Measurements from ENCODE around the gene NTM.

The NTM gene

GRCh38 chr11:131618201-131618600 is 247.8 kb downstream of the NTM start:
- H3K36me3 ChIP-seq (ENCODE audit: low read depth), result no peaks in the 10 kb centered on the region
- no peak for ATAC-seq (ENCODE audit: low read depth)
- H3K27ac ChIP-seq (ENCODE audit: poor library complexity, severe bottlenecking), result no peak overlapping the region
- TF ChIP-seq CTCF (IDR thresholded peaks at IDR 0.05; ENCODE audit: poor library complexity, severe bottlenecking), result no peak
- no peak for DNase-seq (ENCODE audit: low spot score)
- peaks cover 4% of the 10 kb centered on the region for H3K27me3 ChIP-seq (ENCODE audit: insufficient read depth, poor library complexity, severe bottlenecking)
- H3K9me3 ChIP-seq (ENCODE audit: severe bottlenecking), result no peaks in the 10 kb centered on the region
- no peaks in the 10 kb centered on the region for H3K4me1 ChIP-seq (ENCODE audit: insufficient read depth, poor library complexity, severe bottlenecking)
- H3K4me3 ChIP-seq (ENCODE audit: severe bottlenecking), result no peak overlapping the region

GRCh38 chr11:131622193-131622592 is 251.8 kb downstream of the NTM start:
- Histone ChIP-seq H3K27me3 (ENCODE audit: insufficient read depth, poor library complexity, severe bottlenecking) (peaks cover 11% of the 10 kb centered on the region), H3K27ac (ENCODE audit: poor library complexity, severe bottlenecking) (no peak overlapping the region), H3K9me3 (ENCODE audit: severe bottlenecking) (no peaks in the 10 kb centered on the region), H3K36me3 (ENCODE audit: low read depth) (no peaks in the 10 kb centered on the region), H3K4me1 (ENCODE audit: insufficient read depth, poor library complexity, severe bottlenecking) (no peaks in the 10 kb centered on the region), H3K4me3 (ENCODE audit: severe bottlenecking) (no peak overlapping the region)
- no peak for TF ChIP-seq CTCF (IDR thresholded peaks at IDR 0.05; ENCODE audit: poor library complexity, severe bottlenecking)
- ATAC-seq (ENCODE audit: low read depth) (no peak), DNase-seq (ENCODE audit: low spot score) (no peak)

GRCh38 chr11:131624531-131624930 is 254.1 kb downstream of the NTM start:
- Histone ChIP-seq H3K9me3 (ENCODE audit: severe bottlenecking) (no peaks in the 10 kb centered on the region), H3K4me1 (ENCODE audit: insufficient read depth, poor library complexity, severe bottlenecking) (no peaks in the 10 kb centered on the region), H3K36me3 (ENCODE audit: low read depth) (no peaks in the 10 kb centered on the region), H3K4me3 (ENCODE audit: severe bottlenecking) (no peak overlapping the region), H3K27ac (ENCODE audit: poor library complexity, severe bottlenecking) (no peak overlapping the region), H3K27me3 (ENCODE audit: insufficient read depth, poor library complexity, severe bottlenecking) (peaks cover 14% of the 10 kb centered on the region)
- no peak for DNase-seq (ENCODE audit: low spot score)
- TF ChIP-seq CTCF (IDR thresholded peaks at IDR 0.05; ENCODE audit: poor library complexity, severe bottlenecking), result no peak
- no peak for ATAC-seq (ENCODE audit: low read depth)

GRCh38 chr11:131626788-131627187 is 256.4 kb downstream of the NTM start:
- no peak for TF ChIP-seq CTCF (IDR thresholded peaks at IDR 0.05; ENCODE audit: poor library complexity, severe bottlenecking)
- H3K4me3 ChIP-seq (ENCODE audit: severe bottlenecking), result no peak overlapping the region
- ATAC-seq (ENCODE audit: low read depth), result no peak
- no peaks in the 10 kb centered on the region for H3K36me3 ChIP-seq (ENCODE audit: low read depth)
- DNase-seq (ENCODE audit: low spot score), result no peak
- H3K4me1 ChIP-seq (ENCODE audit: insufficient read depth, poor library complexity, severe bottlenecking), result no peaks in the 10 kb centered on the region
- H3K9me3 ChIP-seq (ENCODE audit: severe bottlenecking), result no peaks in the 10 kb centered on the region
- H3K27me3 ChIP-seq (ENCODE audit: insufficient read depth, poor library complexity, severe bottlenecking), result peaks cover 31% of the 10 kb centered on the region
- no peak overlapping the region for H3K27ac ChIP-seq (ENCODE audit: poor library complexity, severe bottlenecking)

GRCh38 chr11:131628739-131629138 is 258.3 kb downstream of the NTM start:
- ATAC-seq (ENCODE audit: low read depth), result no peak
- H3K27me3 ChIP-seq (ENCODE audit: insufficient read depth, poor library complexity, severe bottlenecking), result peaks cover 41% of the 10 kb centered on the region

More at GRCh38 chr11:131628739-131629138, 258.3 kb downstream of the NTM start:
- no peaks in the 10 kb centered on the region for H3K36me3 ChIP-seq (ENCODE audit: low read depth)
- no peaks in the 10 kb centered on the region for H3K4me1 ChIP-seq (ENCODE audit: insufficient read depth, poor library complexity, severe bottlenecking)
- no peak overlapping the region for H3K27ac ChIP-seq (ENCODE audit: poor library complexity, severe bottlenecking)
- no peak for DNase-seq (ENCODE audit: low spot score)
- no peak for TF ChIP-seq CTCF (IDR thresholded peaks at IDR 0.05; ENCODE audit: poor library complexity, severe bottlenecking)
- H3K9me3 ChIP-seq (ENCODE audit: severe bottlenecking), result no peaks in the 10 kb centered on the region
- H3K4me3 ChIP-seq (ENCODE audit: severe bottlenecking), result no peak overlapping the region
